Activated CD4-positive, alpha-beta T cell treated with anti-CD3 and anti-CD28 coated beads, Interleukin-2, Interleukin-4, amounts not matched to agents 100 ng/mL and 50 ng/mL, durations not matched to agents 16 hours and 8 hours (primary cell): ENCODE data around the gene SLC9A2.

Source experiments
- DNase-seq: peaks from one replicate; pipeline ENCODE4 v3.0.0-alpha.2; 2020; ENCODE audit warnings: low spot score

Gene SLC9A2

GRCh38 chr2:102672107-102672776 lies 52.9 kb downstream of the SLC9A2 start:
- DNase-seq: no peak

DNA sequence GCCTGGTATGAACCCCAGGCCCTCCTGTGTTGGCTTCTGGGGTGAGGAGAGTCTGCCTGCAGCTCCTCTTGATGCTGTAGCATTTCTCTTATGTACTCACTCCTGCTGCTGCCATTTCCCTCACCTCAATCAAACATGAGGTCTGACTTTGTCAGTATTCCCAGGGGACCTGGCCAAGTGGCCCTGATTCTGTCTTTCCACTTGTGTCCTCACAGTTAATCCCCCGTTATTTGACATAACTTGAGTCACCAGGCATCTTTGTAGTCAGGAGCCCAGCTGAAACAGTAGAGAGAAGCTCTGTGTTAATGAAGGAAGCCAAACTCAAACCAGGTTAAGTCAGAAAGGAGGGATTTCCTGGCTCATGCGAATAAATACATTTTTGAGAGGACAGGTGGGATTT lies 55.0 kb downstream of the SLC9A2 start:
- DNase-seq: no peak

DNA sequence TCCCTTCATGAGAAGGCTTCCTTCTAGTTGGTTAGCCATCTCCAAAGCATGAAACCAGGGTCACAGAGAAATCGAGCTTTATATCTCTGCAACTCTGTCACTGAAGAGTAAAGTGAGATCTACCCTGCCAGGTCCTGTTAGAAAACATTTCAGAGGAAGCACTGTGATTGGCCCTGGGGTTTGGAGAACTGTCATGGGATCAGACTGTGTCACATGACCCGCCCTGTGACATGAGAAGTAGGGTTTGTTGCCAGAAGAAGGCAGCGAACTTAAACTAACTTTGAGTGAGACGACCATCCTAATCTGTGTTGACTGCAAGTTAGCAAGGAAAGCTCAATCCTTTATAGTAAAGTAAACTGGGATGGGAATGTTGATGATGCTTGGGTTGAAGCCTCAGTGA lies 55.5 kb downstream of the SLC9A2 start:
- DNase-seq: no peak

DNA sequence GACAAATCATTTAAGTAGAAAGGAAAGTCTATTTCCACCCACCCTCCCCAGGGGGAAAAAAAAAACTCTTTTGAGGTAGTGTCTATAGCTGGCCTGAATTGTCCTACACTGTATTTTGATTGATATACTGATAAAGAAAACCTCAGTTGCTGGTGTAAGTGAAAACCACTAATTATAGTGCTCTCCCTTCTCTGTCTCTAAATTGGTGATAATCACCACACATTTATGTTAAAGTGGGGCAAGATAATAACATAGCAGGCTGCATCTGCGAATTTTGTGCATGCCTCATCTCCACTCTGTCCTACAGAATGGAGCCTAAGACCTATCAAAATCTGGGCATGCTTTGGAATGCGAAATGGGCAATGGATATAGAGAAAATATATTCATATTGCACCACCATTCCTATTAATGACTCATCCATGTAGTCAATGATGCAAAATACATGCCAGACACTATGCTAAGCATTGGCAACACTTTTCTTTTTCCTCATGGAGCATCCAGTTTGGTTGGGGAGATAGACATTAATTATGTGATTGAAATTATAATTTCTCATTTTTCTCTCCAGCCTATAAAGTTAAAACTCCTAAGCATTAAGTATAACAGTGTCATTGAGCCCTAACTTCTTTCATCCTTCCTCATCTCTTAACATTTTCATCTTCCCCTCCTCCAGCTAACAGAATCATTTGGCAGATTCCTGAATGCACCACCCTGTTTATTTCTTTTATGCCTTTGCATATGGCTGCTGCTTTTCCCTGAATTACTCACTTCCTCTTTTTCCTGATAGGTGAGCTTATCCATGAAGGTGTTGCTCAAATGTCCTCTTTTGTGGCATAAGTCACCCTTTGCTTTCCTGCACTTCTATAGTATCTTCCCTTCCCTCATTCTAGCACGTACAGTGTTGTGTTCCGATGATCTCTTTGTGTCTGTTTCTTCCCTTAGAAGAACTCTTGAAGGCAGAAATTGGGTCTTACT lies 58.2 kb downstream of the SLC9A2 start:
- DNase-seq: no peak

GRCh38 chr2:102678442-102678841 lies 59.1 kb downstream of the SLC9A2 start:
- no peak for DNase-seq

GRCh38 chr2:102686479-102687439 lies 67.4 kb downstream of the SLC9A2 start:
- DNase-seq: no peak

DNA sequence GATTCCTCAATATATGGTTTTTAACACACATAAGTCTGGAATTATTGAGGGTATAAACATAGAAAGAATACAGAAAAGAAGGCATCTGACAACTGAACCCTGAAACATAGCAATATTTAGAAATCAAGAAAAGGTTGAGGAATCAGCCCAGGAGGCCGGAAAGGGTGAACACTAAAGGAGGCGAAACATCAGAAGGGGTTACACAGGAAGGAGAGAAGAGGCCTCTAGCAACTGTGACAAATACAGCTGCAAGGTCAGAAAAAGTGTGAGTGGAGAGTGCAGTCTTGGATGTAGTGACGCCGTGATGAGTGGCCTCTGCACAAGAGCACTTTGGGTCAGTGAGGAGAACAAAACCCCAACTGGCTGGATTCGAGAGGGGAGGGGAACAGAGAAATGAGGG lies 70.7 kb downstream of the SLC9A2 start:
- DNase-seq: no peak

GRCh38 chr2:102696463-102696862 lies 77.1 kb downstream of the SLC9A2 start:
- DNase-seq: no peak

- no peak for DNase-seq
Observed at GRCh38 chr2:102698369-102699111, 79.2 kb downstream of the SLC9A2 start.

GRCh38 chr2:102703305-102703704 lies 84.0 kb downstream of the SLC9A2 start:
- no peak for DNase-seq

DNA sequence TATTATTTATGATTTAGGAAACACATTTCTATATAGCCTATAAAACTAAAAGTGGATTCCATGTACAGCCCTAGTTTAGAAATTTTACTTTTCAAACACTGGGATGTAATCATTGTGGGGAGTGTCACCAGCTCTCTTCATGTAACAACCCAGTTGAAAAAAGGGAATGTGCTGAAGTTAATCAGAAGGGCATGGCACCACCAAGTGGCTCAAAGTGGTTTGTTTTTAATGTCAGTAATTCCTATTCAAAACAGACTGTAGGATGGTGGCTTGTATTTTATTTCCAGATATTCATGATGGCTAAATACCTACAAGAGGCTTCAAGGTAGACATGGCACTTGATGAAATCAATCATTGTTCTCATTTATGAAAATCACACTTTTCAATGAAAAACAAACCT lies 84.4 kb downstream of the SLC9A2 start:
- DNase-seq: peak; percentile 4

DNA sequence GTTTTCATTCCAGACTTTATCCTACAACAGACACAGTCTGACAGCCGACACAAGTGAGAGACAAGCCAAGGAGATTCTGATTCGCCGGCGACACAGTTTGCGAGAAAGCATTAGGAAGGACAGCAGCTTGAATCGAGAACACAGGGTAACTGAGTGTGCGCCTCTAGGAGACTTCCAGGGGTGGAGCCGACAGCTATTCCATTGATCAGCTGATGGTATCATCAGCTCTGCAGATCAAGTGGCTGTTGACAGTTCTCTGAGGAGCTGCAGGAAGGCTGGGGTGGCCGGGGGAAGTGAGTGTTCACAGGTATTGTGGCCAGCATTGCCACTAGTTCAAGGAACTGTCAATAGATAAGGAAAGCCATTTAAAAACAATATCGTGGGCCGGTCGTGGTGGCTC lies 85.2 kb downstream of the SLC9A2 start:
- DNase-seq: no peak

DNA sequence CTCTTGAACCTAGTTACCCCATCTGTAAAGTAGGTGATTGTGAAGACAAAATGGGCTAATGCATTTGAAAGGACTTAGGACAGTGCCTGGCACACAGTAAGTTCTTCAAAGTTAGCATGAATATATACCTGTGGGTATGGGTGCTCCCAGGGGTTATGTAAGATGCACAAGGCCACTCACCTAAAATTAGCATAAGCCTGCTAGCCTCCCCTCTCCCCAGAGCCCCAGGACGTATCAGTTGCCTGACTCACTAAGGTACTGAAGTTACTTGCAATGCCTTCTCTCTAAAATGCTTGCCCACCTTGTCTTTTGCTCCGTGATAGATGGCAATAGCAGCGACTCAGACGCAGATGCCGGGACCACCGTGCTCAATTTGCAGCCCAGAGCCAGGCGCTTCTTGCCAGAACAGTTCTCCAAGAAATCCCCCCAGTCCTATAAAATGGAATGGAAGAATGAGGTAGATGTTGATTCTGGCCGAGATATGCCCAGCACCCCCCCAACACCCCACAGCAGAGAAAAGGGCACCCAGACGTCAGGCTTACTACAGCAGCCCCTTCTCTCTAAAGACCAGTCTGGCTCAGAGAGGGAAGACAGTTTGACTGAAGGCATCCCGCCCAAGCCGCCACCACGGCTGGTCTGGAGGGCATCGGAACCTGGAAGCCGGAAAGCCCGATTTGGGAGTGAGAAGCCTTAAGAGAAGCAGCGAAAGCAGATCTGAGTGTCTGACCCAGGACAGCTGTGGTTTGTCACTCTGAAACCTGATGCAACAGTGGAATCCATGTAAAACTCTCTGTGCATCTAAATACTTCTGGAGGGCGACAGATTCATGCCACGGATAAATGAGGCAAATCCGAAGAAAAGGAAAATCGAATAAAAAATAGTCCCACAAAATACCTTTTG lies 88.7 kb downstream of the SLC9A2 start:
- no peak for DNase-seq

DNA sequence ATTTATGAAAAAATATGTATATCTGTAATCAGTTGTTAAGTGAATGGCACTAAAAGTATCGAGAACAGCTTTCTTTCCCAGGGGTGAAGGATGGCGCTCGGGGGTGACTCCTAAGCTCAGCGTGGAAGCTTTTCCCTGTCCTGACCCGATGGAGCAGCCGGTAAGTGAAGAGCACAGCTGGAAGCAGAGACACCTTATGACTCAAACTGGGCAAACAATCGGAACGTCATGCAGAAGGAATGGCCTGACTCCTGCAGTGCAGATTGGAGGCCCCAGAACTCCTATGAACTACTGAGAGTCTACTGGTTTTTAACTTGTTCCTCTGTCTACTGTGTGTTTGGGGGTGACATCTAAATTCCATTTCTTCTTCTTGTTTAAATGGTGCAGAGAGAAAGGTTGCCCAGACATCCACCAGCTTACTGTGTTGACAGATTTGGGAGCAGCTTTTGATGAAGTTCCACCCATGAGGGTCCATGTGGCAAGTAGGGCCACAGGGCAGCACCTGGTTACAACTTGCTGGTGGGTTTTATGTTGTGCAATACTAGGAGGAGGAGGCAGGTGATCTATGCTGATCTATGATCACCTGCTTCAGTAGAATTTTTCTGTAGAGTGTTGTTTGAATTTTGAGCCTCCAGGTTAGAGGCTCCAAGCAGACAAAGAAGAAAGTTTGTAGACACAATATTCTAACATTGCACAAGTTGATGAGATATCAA lies 89.7 kb downstream of the SLC9A2 start:
- no peak for DNase-seq

DNA sequence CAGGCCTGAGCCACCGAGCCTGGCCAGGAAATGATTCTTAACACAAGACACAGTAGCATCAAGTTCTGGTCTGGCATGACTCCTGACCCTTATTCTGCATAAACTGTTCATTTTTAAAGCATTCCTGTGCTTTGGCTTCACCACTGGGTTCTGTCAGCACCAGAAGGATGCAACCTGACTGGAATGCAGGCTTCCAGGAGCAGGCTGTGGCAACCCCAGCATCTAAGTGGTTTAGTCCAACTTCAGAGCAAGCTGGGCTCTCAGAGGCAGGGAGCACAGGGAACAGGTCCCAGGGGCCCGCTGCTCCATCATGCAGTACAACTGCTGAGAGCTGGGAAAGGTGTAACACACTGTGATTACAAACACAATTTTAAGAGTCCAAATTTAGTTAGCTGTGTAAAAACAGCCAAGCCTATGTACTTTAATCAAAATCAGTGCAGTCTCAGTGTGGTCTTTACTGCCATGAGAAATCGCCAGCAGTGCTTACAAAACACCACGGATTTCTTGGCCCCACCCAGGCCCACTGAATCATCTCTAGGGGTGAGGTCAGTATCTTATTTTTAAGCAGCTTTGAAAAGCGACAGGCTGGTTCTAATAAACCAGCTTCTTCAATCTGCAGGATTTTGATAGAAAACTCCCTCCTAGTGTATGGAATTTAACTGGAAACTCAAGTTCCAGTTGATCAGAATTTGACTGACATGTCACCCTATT lies 98.1 kb downstream of the SLC9A2 start:
- DNase-seq: no peak

DNA sequence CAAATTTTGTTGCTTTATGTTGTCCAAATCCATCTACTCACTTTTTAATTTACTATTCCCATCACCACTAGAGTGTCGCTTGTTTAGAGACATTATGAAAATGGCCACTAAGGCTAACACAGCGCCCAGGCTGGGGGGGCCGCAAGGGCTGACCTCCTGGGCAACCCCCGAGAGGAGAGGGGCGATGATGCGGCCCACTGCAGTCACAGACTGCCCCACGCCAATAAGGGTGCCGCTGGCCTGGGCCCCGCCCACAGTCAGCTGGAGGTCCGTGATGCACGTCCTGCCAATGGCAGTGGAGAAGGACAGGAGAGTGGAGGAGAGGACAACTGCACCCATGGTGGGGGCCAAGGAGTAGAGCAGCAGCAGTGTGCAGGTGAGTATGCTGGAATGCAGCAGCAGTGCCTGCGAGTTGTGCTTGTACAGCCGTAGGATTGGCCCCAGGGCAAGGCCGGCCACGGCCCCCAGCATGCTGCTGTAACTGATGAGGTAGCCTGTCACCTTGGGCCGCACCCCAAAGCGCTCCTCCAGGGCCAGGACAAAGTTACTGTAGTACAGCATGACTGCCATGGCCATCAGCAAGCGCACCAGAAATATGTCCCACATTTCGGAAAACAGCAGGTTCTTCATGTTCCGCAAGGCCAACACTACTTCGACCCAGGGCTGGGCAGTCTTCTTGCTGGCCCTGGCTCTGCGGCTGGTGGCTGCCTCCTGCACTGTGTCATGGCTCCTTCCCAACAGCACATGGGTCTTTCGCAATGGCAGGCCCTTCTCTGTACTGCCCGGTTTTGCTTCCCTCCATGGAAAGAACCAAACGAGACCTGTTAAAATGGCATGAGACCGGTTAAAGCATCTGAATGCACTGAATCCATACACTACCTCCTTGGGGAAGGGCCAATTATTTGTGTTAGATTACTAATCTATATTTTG lies 99.3 kb downstream of the SLC9A2 start:
- DNase-seq: no peak

DNA sequence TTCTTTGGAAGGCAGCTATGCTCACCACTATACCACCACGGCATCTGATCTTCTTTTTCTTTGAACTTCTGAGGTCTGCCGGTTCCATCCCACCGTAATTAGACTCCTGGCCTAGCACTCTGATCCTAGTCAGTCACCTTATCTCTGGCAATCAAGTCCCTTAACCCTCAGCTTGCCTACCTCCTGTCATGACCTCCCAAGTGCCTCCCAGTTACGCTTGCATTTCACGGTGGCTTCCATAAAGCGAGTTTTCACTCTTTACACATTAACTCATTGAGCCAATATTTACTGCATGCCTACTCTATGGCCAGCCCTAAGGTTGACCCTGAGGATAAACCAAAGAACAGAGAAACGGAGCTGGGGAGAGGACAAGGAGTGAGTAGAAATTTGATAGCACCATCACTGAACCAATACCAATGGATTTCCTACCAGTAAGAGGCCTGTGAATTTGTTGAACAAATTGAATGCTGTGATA lies 104.7 kb downstream of the SLC9A2 start:
- DNase-seq: no peak

DNA sequence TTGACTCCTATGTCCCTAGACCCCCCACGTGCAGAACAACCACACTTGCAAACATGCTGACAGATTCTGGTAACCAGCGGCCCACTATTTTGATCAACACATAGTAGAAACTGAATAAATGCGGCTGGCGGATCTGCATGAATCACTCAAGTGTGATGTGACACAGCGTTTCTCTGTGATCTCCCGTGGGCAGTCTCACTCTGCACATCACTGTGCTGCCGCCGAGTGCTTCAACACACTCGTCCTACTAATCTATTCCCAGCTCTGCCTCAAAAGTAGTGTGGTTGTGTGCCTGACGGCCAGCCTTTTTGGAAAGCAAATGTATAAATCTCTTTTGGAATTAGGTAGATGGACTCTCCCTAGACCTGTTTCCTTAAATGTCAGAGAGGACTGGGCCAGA lies 105.2 kb downstream of the SLC9A2 start:
- DNase-seq: no peak
